H1 (cell line): ENCODE measurements around the gene DYNC1H1. TPM values are rescaled to one million over a fixed set of nuclear protein-coding genes. Genes with fewer than 3 reads are reported as not detected.

Experiments used
- CBX5 ChIP-seq: fragments of 300-800, 300-1000 bp; sonication (generic); IDR thresholded peaks from 2 replicates; pipeline ENCODE4 v1.7.1; 2016; ENCODE audit warnings: antibody characterized with exemption, low read length, low read depth
- NRF1 ChIP-seq: IDR thresholded peaks from 2 replicates; pipeline ENCODE4 v1.6.1; 2011; ENCODE audit warnings: mild to moderate bottlenecking, low read depth, low read length, improper control_type of control experiment
- SIN3A ChIP-seq, 2 experiments: IDR thresholded peaks in 1 of 2; conservative IDR thresholded peaks in 1 of 2; 2 replicates each; pipeline ENCODE4 v1.6.1; 2011 to 2012; ENCODE audit warnings: low read length in 2 of 2, improper control_type of control experiment in 1 of 2, low read depth in 1 of 2, mild to moderate bottlenecking in 1 of 2
- SP4 ChIP-seq: IDR thresholded peaks from 2 replicates; pipeline ENCODE4 v1.6.1; 2012; ENCODE audit warnings: low read length, inconsistent platforms
- polyA plus RNA-seq, 7 experiments: library from polyadenylated mRNA; depleted of rRNA in 3 of 7; stranded (reverse) in 5 of 7; unstranded in 2 of 7; fragments of >200 nt in 5 of 7; fragments of 200-250 nt in 2 of 7; gene quantifications; 1 replicate in 5 of 7; 2 replicates in 1 of 7; 4 replicates in 1 of 7; pipeline versions ENCODE4 v1.2.1 to v1.2.3, GENCODE V29; 2011 to 2013; ENCODE audit warnings: missing spikeins in 2 of 7, mixed read lengths in 2 of 7
- total RNA-seq: library from RNA; stranded (reverse); fragmentation: NEBNext Ultra II Directional; extraction: Animal tissue kit (Norgen Biotek cat#: 25700); gene quantifications from 2 replicates; pipeline ENCODE4 v1.2.1, GENCODE V29; 2021

The DYNC1H1 gene
- total and polyA plus RNA-seq, 2 of the 8 experiments (the other 6 are each of a cell fraction or from before 2014, with no cell fraction given), result 238 to 387 TPM

GRCh38 chr14:101973356-101973755, 9.0 kb downstream of the DYNC1H1 start (continued):
- no peak for TF ChIP-seq SP4
- no peak for TF ChIP-seq SIN3A (conservative IDR thresholded peaks at IDR 0.05 in 1 of 2, IDR thresholded peaks at IDR 0.05 in 1 of 2; ENCODE audit: low read depth in 1 of 2, low read length in 2 of 2)
- no peak for TF ChIP-seq CBX5
- TF ChIP-seq NRF1, result no peak
